NT2/D1 (cell line): ENCODE data around the gene FAM217B.

Experiments
- DNase-seq: peaks from one replicate; pipeline ENCODE4 v3.0.0-alpha.2; 2011; ENCODE audit warnings: low read depth, low spot score
- H3K27me3 ChIP-seq: 2 replicates; pipeline ENCODE4 v1.6.0; 2011; ENCODE audit warnings: mild to moderate bottlenecking; ENCODE audit not compliant: insufficient read length, insufficient read depth
- H3K36me3 ChIP-seq: 2 replicates; pipeline ENCODE4 v1.6.1; 2011; ENCODE audit warnings: mild to moderate bottlenecking, low read length, mixed read lengths; ENCODE audit not compliant: insufficient read depth, insufficient read length
- H3K4me1 ChIP-seq: 2 replicates; pipeline ENCODE4 v1.5.1; 2011; ENCODE audit not compliant: insufficient read depth, insufficient read length
- H3K4me3 ChIP-seq: 2 replicates; pipeline ENCODE4 v1.5.1; 2011; ENCODE audit warnings: low read depth; ENCODE audit not compliant: insufficient read length
- H3K9ac ChIP-seq: 2 replicates; pipeline ENCODE4 v1.6.0; 2011; ENCODE audit warnings: low read depth; ENCODE audit not compliant: insufficient read length
- H3K9me3 ChIP-seq: 2 replicates; pipeline ENCODE4 v1.5.1; 2011; ENCODE audit warnings: mild to moderate bottlenecking, low read length; ENCODE audit not compliant: insufficient read depth
- SUZ12 ChIP-seq: IDR thresholded peaks from 2 replicates; pipeline ENCODE4 v1.6.1; 2011; ENCODE audit not compliant: insufficient read length, insufficient read depth; ENCODE audit errors: extremely low read depth
- YY1 ChIP-seq: IDR thresholded peaks from 2 replicates; pipeline ENCODE4 v1.6.1; 2011; ENCODE audit not compliant: insufficient read length, insufficient read depth
- ZNF274 ChIP-seq: IDR thresholded peaks from 2 replicates; pipeline ENCODE4 v1.6.1; 2011; ENCODE audit warnings: mild to moderate bottlenecking, low read depth, low read length

FAM217B gene

GRCh38 chr20:59939052-59939878, 924 bp upstream of the FAM217B start:
- DNase-seq = no peak
- H3K36me3 ChIP-seq = peaks cover 27% of the 10 kb centered on the region
- TF ChIP-seq YY1 = no peak
- no peak for TF ChIP-seq SUZ12
- TF ChIP-seq ZNF274 = no peak
- peak overlapping the region; percentile 74 for H3K4me3 ChIP-seq
- H3K27me3 ChIP-seq = peaks cover 12% of the 10 kb centered on the region
- peaks cover 6% of the 10 kb centered on the region; the same call in 1 of the 2 replicates for H3K9me3 ChIP-seq
- H3K4me1 ChIP-seq = peaks cover 7% of the 10 kb centered on the region
- peak overlapping the region; percentile 84 for H3K9ac ChIP-seq

- H3K27me3 ChIP-seq = peaks cover 9% of the 10 kb centered on the region
- DNase-seq = no peak
- peaks cover 7% of the 10 kb centered on the region for H3K4me1 ChIP-seq
- H3K9me3 ChIP-seq = peaks cover 6% of the 10 kb centered on the region; the same call in 1 of the 2 replicates
- peak overlapping the region; percentile 74 for H3K4me3 ChIP-seq
- peak overlapping the region; percentile 84 for H3K9ac ChIP-seq
- peaks cover 33% of the 10 kb centered on the region for H3K36me3 ChIP-seq
- TF ChIP-seq ZNF274 = no peak
- TF ChIP-seq SUZ12 = no peak
- TF ChIP-seq YY1 = no peak
These were observed 385 bp upstream of the FAM217B start for GRCh38 chr20:59939879-59940128.

GRCh38 chr20:59940956-59941294, 736 bp downstream of the FAM217B start:
- TF ChIP-seq SUZ12 = no peak
- TF ChIP-seq YY1 = no peak
- H3K9ac ChIP-seq = peak overlapping the region; percentile 96
- H3K9me3 ChIP-seq = peaks cover 6% of the 10 kb centered on the region; the same call in 1 of the 2 replicates
- DNase-seq = no peak
- H3K4me1 ChIP-seq = peaks cover 7% of the 10 kb centered on the region
- peaks cover 38% of the 10 kb centered on the region for H3K36me3 ChIP-seq
- peak overlapping the region; percentile 74 for H3K4me3 ChIP-seq
- H3K27me3 ChIP-seq = peaks cover 8% of the 10 kb centered on the region

GRCh38 chr20:59942245-59942644, 2.1 kb downstream of the FAM217B start:
- no peak for TF ChIP-seq SUZ12
- H3K4me3 ChIP-seq = no peak overlapping the region
- H3K36me3 ChIP-seq = peaks cover 38% of the 10 kb centered on the region
- DNase-seq = no peak
- H3K4me1 ChIP-seq = peaks cover 7% of the 10 kb centered on the region
- H3K9ac ChIP-seq = no peak overlapping the region
- H3K27me3 ChIP-seq = peaks cover 8% of the 10 kb centered on the region
- H3K9me3 ChIP-seq = peaks cover 6% of the 10 kb centered on the region; the same call in 1 of the 2 replicates

- no peak for DNase-seq
- no peaks in the 10 kb centered on the region for H3K9me3 ChIP-seq
- no peaks in the 10 kb centered on the region for H3K4me1 ChIP-seq
- no peak overlapping the region for H3K4me3 ChIP-seq
- H3K36me3 ChIP-seq = peaks cover 40% of the 10 kb centered on the region
- no peak overlapping the region for H3K9ac ChIP-seq
- no peak for TF ChIP-seq SUZ12
- TF ChIP-seq ZNF274 = no peak
- TF ChIP-seq YY1 = no peak
- H3K27me3 ChIP-seq = no peaks in the 10 kb centered on the region
These were observed 4.5 kb downstream of the FAM217B start for GRCh38 chr20:59944726-59945125.

- H3K27me3 ChIP-seq = no peaks in the 10 kb centered on the region
- H3K4me1 ChIP-seq = no peaks in the 10 kb centered on the region
- H3K36me3 ChIP-seq = peaks cover 42% of the 10 kb centered on the region
- TF ChIP-seq SUZ12 (no peak), ZNF274 (no peak), YY1 (no peak)
- H3K4me3 ChIP-seq = no peak overlapping the region
- no peak for DNase-seq
- no peak overlapping the region for H3K9ac ChIP-seq
- no peaks in the 10 kb centered on the region for H3K9me3 ChIP-seq
These were observed 5.0 kb downstream of the FAM217B start for GRCh38 chr20:59945175-59945574.

- H3K9me3 ChIP-seq = no peaks in the 10 kb centered on the region
- peaks cover 42% of the 10 kb centered on the region for H3K36me3 ChIP-seq
- no peak overlapping the region for H3K4me3 ChIP-seq
- no peaks in the 10 kb centered on the region for H3K4me1 ChIP-seq
- H3K9ac ChIP-seq = no peak overlapping the region
- H3K27me3 ChIP-seq = no peaks in the 10 kb centered on the region
- no peak for DNase-seq
- TF ChIP-seq SUZ12 = no peak
- no peak for TF ChIP-seq YY1
- TF ChIP-seq ZNF274 = no peak
These were observed 5.5 kb downstream of the FAM217B start for GRCh38 chr20:59945731-59946130.
